DMS153 (cell line): ENCODE data around the gene UNKL.

Experiments
- DNase-seq: peaks from one replicate; lab custom pipeline; 2025; lab: John Stamatoyannopoulos, UW

UNKL gene

DNA sequence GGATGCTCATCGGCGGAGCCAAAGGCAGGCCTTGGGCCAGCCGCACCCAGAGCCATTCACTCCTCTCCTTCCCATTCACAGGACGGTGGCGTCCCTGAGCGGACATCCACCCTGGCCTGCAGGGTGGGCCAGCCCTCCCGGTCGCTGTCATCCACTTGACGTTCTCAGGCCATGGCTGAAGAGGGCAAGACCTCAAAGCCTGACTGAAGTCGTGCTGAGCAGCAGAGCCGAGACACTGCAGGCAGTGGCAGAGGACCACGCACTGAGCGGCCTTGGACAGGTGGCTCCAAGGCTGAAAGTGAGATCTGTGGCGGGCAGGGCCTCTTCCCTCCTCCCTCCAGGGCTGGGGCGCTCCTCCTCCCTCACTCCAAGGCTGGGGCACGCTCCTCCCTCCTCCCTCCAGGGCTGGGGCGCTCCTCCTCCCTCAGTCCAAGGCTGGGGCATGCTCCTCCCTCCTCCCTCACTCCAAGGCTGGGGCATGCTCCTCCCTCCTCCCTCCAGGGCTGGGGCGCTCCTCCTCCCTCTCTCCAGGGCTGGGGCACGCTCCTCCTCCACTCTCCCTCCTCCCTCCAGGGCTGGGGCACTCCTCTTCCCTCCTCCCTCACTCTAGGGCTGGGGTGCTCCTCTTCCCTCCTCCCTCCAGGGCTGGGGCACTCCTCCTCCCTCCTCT, 38.6 kb downstream of the UNKL start:
- no peak for DNase-seq

GRCh38 chr16:1375298-1375640, 39.2 kb downstream of the UNKL start:
- DNase-seq = no peak

DNA sequence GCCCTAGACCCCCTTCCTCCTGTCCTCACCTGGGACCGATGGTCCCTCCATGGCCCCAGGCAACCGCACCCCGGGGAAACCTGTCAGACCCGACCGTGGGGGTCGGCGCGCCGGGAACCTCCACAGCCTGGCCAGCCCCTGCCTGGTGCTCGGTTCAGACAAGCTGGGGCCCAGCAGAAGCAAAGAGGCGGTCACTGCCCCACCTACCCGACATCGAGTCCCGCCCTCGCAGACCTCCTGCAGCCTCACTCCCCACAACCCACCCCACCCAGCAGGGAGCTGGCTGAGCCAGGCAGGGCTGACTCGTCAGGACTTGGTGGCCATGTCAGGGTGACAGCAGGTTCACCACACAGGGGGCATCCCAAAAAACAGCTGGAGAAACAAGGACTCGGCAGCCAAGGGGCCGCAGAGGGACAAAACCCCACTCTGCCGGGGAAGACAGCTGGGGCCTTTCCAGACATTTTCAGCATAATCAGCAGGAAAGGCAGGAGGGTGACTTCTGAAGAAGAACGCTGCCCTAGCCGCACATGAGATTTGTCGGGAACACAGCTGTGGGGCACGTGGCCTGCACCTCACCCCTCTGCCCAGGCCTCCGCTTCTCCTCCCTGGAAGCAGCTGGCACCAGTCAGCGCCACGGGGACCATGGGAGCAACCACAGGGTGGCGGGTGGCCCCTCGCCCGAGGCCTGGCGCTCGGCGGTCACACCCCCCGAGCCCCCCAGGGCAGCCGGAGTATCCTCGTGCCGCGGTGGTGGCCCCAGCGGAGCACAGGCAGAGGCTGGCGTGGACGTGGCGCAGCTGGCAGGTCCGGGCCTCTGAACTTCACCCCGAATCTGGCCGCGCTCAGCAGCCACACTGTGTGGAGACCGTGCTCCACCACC, 39.8 kb downstream of the UNKL start:
- no peak for DNase-seq

DNA sequence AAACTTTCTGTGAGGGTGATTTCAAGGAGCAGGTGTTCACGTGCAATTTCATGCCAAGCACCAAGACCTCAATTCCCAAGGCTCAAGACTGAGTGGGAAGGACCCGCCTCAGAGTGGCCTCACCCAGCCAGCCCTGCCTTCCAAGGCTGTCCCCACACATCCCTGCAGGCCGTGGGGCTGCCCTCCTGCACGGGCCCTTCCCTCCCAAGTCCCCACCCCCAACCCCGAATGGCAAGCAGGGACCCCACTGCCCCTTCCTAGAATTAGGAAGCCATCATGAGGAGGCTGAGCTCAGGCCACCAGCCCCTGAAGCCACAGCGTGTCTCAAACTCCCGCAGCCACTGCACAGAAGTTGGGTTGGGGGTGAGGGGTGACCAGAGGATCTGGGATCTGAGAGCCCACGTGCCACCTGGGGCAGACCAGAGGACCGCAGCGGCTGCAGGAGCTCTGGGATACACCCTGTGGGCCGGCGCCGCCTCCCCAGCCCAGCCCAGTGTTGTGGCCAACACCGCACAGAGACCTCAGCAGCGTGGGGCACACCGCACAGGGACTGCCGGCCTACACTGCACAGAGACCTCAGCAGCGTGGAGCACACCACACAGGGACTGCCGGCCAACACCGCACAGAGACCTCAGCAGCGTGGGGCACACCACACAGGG, 42.1 kb downstream of the UNKL start:
- no peak for DNase-seq

GRCh38 chr16:1371054-1371978, 43.2 kb downstream of the UNKL start:
- DNase-seq = no peak

DNA sequence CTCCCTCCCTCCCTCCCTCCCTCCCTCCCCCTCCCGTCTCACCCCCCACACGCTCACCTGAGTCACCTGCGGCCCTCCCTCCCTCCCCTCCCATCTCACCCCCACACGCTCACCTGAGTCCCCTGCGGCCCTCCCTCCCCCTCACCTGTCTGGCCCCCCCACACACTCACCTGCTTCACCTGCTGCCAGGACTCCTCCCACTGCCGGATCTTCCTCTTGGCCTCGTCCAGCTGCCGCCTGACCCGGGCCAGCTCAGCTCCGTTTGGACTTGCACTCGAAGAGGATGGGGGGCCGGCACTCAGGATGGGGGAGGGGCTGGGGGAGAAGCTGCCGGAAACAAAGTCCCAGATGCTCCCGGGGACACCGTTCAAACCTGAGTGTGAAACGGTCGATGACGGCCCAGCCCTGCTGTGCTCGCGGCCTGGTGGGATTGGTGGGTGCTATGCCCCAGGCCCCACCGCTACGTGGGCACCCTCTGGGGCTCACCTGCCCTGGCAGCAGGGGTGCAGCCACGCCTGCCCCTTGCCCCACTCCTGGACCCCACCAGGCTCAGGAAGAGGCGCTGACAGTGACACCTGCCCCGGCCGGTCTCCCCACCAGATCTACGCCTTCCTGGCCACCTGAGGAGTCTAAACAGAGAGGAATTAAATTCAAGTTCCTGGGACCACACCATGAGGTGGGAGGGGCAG, 46.9 kb downstream of the UNKL start:
- peak; percentile 74 for DNase-seq

- peak; percentile 42 for DNase-seq
Measured at GRCh38 chr16:1366712-1367299, 47.7 kb downstream of the UNKL start.

GRCh38 chr16:1366060-1366711, 48.3 kb downstream of the UNKL start:
- no peak for DNase-seq

DNA sequence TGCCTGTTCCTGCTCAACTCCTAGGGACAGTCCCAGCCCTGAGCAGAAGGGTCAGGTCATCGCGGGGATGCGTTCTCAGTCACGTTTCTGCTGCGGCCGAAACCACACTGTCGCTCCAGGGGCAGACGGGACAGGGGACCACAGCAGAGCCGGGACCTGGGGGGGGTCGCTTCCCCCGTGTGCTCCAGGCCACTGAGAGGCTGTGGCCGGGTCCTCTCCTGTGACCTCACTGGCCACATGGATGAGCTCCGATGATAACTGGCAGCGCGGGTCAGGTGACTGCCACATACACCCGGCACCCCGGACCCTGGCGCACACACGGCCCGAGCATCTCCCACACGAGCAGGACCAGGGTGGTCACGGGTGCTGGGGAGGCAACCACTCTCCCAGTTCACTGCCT, 50.0 kb downstream of the UNKL start:
- no peak for DNase-seq

GRCh38 chr16:1363501-1364041, 50.9 kb downstream of the UNKL start:
- peak; percentile 24 for DNase-seq

DNA sequence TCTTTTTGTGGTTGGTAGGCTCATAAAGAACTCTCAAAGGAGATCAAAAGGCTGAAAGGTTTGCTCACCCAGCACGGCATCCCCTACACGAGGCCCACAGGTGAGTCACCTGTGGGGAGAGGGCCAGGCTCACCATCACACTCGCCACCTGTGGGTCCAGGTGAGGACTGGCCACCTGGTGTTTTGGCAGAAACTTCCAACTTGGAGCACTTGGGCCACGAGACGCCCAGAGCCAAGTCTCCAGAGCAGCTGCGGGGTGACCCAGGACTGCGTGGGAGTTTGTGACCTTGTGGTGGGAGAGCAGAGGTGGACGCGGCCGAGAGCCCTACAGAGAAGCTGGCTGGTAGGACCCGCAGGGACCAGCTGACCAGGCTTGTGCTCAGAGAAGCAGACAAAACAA, 51.7 kb downstream of the UNKL start:
- no peak for DNase-seq

DNA sequence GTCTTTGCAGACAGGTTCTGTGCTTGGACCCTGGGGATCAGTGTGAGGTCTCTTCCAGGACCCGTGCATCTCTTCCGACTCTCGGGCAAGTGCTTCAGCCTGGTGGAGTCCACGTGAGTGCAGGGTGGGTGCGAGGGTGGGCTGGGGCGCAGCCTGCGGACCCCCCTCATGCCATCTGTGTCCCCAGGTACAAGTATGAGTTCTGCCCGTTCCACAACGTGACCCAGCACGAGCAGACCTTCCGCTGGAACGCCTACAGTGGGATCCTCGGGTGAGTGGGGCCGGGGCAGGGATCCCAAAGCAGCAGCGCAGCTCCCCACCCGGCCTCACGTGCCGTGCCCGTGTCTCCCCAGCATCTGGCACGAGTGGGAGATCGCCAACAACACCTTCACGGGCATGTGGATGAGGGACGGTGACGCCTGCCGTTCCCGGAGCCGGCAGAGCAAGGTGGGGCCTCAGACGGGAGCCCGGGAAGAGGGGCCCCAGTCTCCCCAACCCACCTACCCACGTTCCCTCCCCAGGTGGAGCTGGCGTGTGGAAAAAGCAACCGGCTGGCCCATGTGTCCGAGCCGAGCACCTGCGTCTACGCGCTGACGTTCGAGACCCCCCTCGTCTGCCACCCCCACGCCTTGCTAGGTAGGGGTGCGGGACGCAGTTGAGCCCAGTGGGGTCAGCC, 52.7 kb downstream of the UNKL start:
- no peak for DNase-seq

DNA sequence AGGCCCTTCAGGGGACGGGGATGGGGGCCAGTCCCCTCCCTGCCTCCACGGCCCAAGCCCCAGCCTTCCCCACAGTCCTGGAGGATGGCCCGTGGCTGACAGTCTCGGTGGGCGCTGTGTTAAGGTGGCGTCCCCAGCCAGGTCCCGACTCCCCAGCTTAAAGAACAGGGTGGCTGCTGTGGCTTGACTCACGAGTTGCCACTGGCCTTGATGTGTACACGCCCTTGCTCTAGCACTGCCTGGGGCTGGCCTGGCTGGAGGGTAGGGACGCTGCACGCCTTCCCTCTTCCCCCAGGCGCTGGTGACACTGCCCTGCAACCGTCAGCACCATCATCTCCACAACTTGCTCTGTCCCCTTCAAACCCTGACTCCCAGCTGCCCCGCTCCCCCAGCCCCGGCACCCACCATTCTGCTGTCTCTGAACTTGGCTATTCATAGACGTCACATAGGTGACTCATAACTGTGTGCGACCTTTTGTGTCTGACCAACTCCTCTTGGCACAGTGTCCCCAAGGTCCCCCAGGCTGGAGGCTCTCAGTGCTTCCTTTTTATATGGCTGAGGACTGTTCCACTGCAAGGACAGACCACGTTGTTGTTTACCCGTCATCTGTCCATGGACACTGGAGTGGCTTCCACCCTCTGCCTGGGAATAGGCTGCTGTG, 56.5 kb downstream of the UNKL start:
- DNase-seq = no peak

- no peak for DNase-seq
Measured at GRCh38 chr16:1356061-1356900, 58.2 kb downstream of the UNKL start.

- DNase-seq = no peak
Measured at GRCh38 chr16:1355591-1355990, 58.9 kb downstream of the UNKL start.

GRCh38 chr16:1354815-1355540, 59.5 kb downstream of the UNKL start:
- no peak for DNase-seq

- DNase-seq = peak; percentile 52
Measured at GRCh38 chr16:1351582-1352362, 62.7 kb downstream of the UNKL start, which contains the start of the genes GNPTG and TSR3. TSS of gene GNPTG (plus strand) at chr16:1351931. CDS start at chr16:1351966, 35 bp downstream. TSS of gene TSR3 (minus strand) at chr16:1351878. CDS start at chr16:1351804, 74 bp downstream.
